T-cell (primary cell): ENCODE measurements around the gene MRPL43. TPM values are rescaled to one million over a fixed set of nuclear protein-coding genes. Genes with fewer than 3 reads are reported as not detected.
"Not testable (repeated sequence)": the region's sequence is repeated elsewhere in the genome, so short reads cannot be mapped to it uniquely, and the experiment has no call there.

Experiments used
- ATAC-seq, 4 experiments: fragments of 200-7000 bp in 3 of 4; fragments of 150-1000 bp in 1 of 4; cut with Tn5 transposase; replicated peaks in 1 of 4; 1 replicate in 3 of 4; 2 replicates in 1 of 4; pipeline ENCODE4 v1.10.0; 2021; ENCODE audit warnings: moderate library complexity in 3 of 4, mild to moderate bottlenecking in 2 of 4, moderate number of reproducible peaks in 1 of 4
- CTCF ChIA-PET, 2 donors: fragments of 300-600 bp; sonication (Branson Sonifier 250); formaldehyde crosslinking; loops; one replicate each; lab custom pipeline; 2022; ENCODE audit warnings: antibody characterized with exemption in 2 of 2; lab: Charles Lee
- POLR2A ChIA-PET, 2 donors: fragments of 300-600 bp; sonication (Branson Sonifier 250); formaldehyde crosslinking; loops; one replicate each; lab custom pipeline; 2022; ENCODE audit warnings: antibody characterized with exemption in 2 of 2; lab: Charles Lee
- DNase-seq, 35 experiments: peaks; one replicate each; pipeline versions ENCODE4 v3.0.0 to v3.0.0-alpha.2; 2013 to 2023
- H3K27ac ChIP-seq: one replicate; pipeline ENCODE4 v1.5.1; 2013; ENCODE audit warnings: low read length
- H3K27me3 ChIP-seq, 2 experiments: replicated peaks in 1 of 2; 1 replicate in 1 of 2; 2 replicates in 1 of 2; pipeline versions ENCODE4 v1.6.1 to v1.7.0; 2013; ENCODE audit warnings: low read length in 1 of 2, mixed read lengths in 1 of 2; ENCODE audit not compliant: control insufficient read depth in 2 of 2, insufficient read depth in 2 of 2; ENCODE audit errors: extremely low read depth in 1 of 2
- H3K36me3 ChIP-seq, 2 donors: 1 replicate in 1 of 2; 2 replicates in 1 of 2; pipeline versions ENCODE4 v1.6.1 to v1.7.0; 2013; ENCODE audit warnings: low read length in 1 of 2; ENCODE audit not compliant: control insufficient read depth in 2 of 2, insufficient read depth in 1 of 2; ENCODE audit errors: extremely low read depth in 1 of 2
- H3K4me1 ChIP-seq, 2 experiments: 1 replicate in 1 of 2; 2 replicates in 1 of 2; pipeline versions ENCODE4 v1.6.1 to v1.7.0; 2013; ENCODE audit warnings: low read length in 2 of 2, mixed read lengths in 1 of 2; ENCODE audit not compliant: insufficient read depth in 2 of 2, control insufficient read depth in 1 of 2; ENCODE audit errors: extremely low read depth in 1 of 2
- H3K4me3 ChIP-seq, 2 donors: 1 replicate in 1 of 2; 2 replicates in 1 of 2; pipeline versions ENCODE4 v1.5.1 to v1.7.0; 2013; ENCODE audit warnings: mild to moderate bottlenecking in 2 of 2, low read length in 1 of 2, moderate library complexity in 1 of 2; ENCODE audit not compliant: control insufficient read depth in 1 of 2; ENCODE audit errors: extremely low read depth in 1 of 2
- H3K9me3 ChIP-seq: 2 replicates; pipeline ENCODE4 v1.7.0; 2013
- H3K27ac Mint-ChIP-seq, 2 donors: one replicate each; pipeline ENCODE4 v1.8.0; 2020 to 2021; ENCODE audit warnings: mild to moderate bottlenecking in 2 of 2, mixed read lengths in 2 of 2
- H3K27me3 Mint-ChIP-seq, 2 donors: one replicate each; pipeline ENCODE4 v1.8.0; 2021 to 2022; ENCODE audit warnings: mixed read lengths in 2 of 2
- H3K36me3 Mint-ChIP-seq: one replicate; pipeline ENCODE4 v1.8.0; 2021; ENCODE audit warnings: mixed read lengths
- H3K4me1 Mint-ChIP-seq, 3 donors: one replicate each; pipeline ENCODE4 v1.8.0; 2020 to 2022; ENCODE audit warnings: mixed read lengths in 3 of 3, mild to moderate bottlenecking in 1 of 3
- H3K4me3 Mint-ChIP-seq, 3 donors: one replicate each; pipeline ENCODE4 v1.8.0; 2020 to 2022; ENCODE audit warnings: mild to moderate bottlenecking in 3 of 3, mixed read lengths in 3 of 3, moderate library complexity in 3 of 3
- H3K9me3 Mint-ChIP-seq, 3 donors: one replicate each; pipeline ENCODE4 v1.8.0; 2020 to 2022; ENCODE audit warnings: mixed read lengths in 3 of 3
- WGBS: methylation state at CpG from one replicate; pipeline ENCODE4 v1.1.5; 2013; ENCODE audit warnings: missing lambda C conversion rate; ENCODE audit not compliant: insufficient coverage; 5-methylcytosine and 5-hydroxymethylcytosine counted together
- total RNA-seq, 35 experiments: library from RNA in 6 of 35; stranded (reverse) in 6 of 35; fragments of 120-200 nt in 1 of 35; gene quantifications; one replicate each; pipeline versions ENCODE4 v1.2.1 to v1.2.4 and lab custom pipeline; 2013 to 2026

The MRPL43 gene
- total RNA-seq (10 to 100 TPM; 36.2 to 67.6 (median 60.4) TPM), total RNA-seq (lab: John Stamatoyannopoulos, UW) (16.2 to 50.2 (median 32.4) reads per million in 29 experiments)
- total RNA-seq (2013), result 46.5 TPM

DNA sequence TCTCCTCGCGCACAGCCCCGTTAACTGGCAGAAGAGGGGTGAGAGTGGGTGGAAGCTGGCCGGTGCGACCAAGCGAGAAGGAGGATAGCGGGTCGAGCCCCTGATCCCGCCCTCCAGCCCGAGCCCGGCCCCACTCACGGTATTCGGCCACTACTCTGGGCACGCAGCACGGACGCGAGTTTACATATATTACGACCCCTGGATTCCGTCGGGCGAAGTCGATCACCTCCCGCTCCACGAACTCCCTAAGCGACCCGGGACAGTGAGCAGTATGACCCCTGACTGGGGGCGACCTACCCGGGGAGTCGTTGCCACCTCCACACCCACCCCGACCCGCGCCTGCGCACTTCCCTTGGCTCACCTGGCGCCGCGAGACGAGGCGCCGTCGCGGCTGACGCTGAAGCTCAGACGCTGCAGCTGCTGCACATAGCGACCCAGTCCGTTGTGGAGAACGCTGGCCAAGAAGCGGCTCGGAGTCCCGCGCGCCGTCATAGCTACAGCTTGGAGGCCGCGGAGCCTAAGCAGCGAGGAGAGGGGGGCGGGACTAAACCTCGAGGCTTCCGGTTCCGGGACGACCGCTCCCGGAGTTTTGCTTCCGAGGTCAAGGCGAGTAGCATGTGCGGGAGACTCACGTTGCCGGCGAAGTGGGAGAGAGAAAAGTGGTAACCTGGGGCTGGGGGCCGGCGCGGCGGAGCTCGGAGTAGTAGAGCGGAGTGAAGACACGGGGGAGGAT lies at the start of gene MRPL43, which contains the start of gene TWNK:
TSS of gene MRPL43 (minus strand) at position 546 of the 733 bp plus-strand sequence. CDS start at position 492, 54 bp downstream.
TSS of gene TWNK (plus strand) at position 592 of the 733 bp plus-strand sequence. CDS start 668 bp downstream, outside the sequence.
- Mint-ChIP-seq H3K36me3 (peaks cover 44% of the 10 kb centered on the region), H3K27ac (peak within 1 kb of the TSS; percentile 86 to 96), H3K4me1 (peaks cover 38 to 50% (median 44%) of the 10 kb centered on the region in 3 donors), H3K9me3 (no peaks in the 10 kb centered on the region), H3K4me3 (peak within 1 kb of the TSS; percentile 89 to 99 (median 93)), H3K27me3 (no peaks in the 10 kb centered on the region)
- Histone ChIP-seq H3K4me1 (peaks cover 7 to 39% of the 10 kb centered on the region in 2 experiments), H3K36me3 (peaks cover 12 to 37% of the 10 kb centered on the region in 2 donors), H3K9me3 (no peaks in the 10 kb centered on the region), H3K27ac (peak within 1 kb of the TSS; percentile 20), H3K4me3 (peak within 1 kb of the TSS; percentile 91 to 92), H3K27me3 (no peaks in the 10 kb centered on the region)
- ATAC-seq (peak; percentile 94 to 97 (median 96)), DNase-seq (peak; percentile 67 to 90 (median 82))
- ChIA-PET CTCF (interaction anchor here (0.9 to 3.3 kb wide), 4 partner anchors 10 to 44 kb away, joined by 3 to 11 read pairs (median 4); partner anchors contain the start of genes PDZD7 (in 1 of the 2) and SFXN3 (in 1 of the 2)), POLR2A (interaction anchor here in 1 of 2 donors (0.6 kb wide), 1 partner anchor 808 kb away, joined by 4 read pairs; no protein-coding TSS in a partner anchor)
- WGBS, result under 1% methylated on average over 75 of the region's 75 CpGs

DNA sequence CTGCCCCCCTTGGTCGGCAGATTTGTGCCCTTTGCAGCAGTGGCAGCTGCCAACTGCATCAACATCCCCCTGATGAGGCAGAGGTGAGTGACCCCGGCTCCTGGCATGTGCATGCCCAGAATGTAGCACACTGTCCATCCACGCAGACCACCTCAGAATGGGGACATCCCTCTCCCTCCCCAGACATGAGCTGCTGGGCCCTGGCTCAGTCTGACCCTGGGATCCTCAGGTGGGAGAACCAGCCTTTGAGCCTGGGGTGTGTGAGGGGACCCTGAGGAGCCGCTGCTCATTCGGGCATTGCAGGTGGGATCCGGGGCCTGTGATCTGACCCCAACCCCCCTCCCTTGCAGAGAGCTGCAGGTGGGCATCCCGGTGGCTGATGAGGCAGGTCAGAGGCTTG lies 49.4 kb upstream of the MRPL43 start:
- H3K36me3 ChIP-seq, result peaks cover 13 to 50% of the 10 kb centered on the region in 2 donors
- Mint-ChIP-seq H3K27ac (peak overlapping the region in 1 of 2 donors; percentile 11), H3K9me3 (no peaks in the 10 kb centered on the region), H3K4me3 (no peak overlapping the region), H3K4me1 (peaks cover 21 to 27% (median 23%) of the 10 kb centered on the region in 3 donors), H3K36me3 (peaks cover 36% of the 10 kb centered on the region), H3K27me3 (no peaks in the 10 kb centered on the region)
- POLR2A ChIA-PET, result no interaction called here
- CTCF ChIA-PET, result interaction anchor here in 1 of 2 donors (0.6 kb wide), 1 partner anchor 20 kb away, joined by 3 read pairs; no protein-coding TSS in a partner anchor
- DNase-seq (no peak), ATAC-seq (no peak)
- H3K9me3 ChIP-seq, result no peaks in the 10 kb centered on the region
- WGBS, result 79% methylated on average over 2 of the region's 7 CpGs
- H3K4me1 ChIP-seq, result peaks cover 5 to 20% of the 10 kb centered on the region in 2 experiments
- no peaks in the 10 kb centered on the region for H3K27me3 ChIP-seq
- H3K4me3 ChIP-seq, result no peak overlapping the region
- no peak overlapping the region for H3K27ac ChIP-seq

DNA sequence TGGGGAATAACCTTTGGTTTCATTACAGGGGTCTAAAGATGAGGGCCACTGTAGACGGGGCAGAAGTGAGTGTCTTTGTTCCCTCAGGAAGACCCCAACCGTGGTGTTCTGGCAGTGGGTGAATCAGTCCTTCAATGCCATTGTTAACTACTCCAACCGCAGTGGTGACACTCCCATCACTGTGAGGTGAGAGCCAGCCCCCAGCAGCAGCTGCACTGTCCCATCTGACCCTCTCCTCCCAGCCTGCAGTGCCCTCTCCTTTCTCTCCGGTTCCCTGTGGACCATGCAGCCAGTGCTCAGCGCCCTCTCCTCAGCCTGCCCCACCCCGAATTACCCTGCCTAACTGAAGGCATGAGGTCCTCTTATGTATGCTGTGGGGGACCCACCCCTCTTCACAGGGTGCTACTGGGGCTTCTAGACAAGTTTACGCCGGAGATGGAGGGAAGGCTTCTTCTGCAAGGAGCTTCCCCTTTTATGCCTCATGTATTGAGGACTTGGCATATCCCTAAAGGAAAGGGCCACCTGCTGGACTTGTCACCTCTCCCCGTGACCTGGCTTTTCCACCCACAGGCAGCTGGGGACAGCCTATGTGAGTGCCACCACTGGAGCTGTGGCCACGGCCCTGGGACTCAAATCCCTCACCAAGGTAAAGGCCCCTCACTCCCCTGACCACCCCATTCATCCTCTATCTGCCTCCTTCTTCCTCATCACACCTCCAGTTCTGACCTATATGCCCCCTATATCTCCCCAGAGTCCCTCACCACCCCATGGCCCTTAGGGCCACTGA lies 48.8 kb upstream of the MRPL43 start:
- Histone ChIP-seq H3K27ac (no peak overlapping the region), H3K4me3 (no peak overlapping the region), H3K9me3 (no peaks in the 10 kb centered on the region), H3K36me3 (peaks cover 13 to 50% of the 10 kb centered on the region in 2 donors), H3K27me3 (no peaks in the 10 kb centered on the region), H3K4me1 (peaks cover 5 to 20% of the 10 kb centered on the region in 2 experiments)
- ChIA-PET POLR2A (no interaction called here), CTCF (interaction anchor here in 1 of 2 donors (0.6 kb wide), 1 partner anchor 19 kb away, joined by 3 read pairs; no protein-coding TSS in a partner anchor)
- Mint-ChIP-seq H3K4me3 (no peak overlapping the region), H3K9me3 (no peaks in the 10 kb centered on the region), H3K4me1 (peaks cover 17 to 27% (median 18%) of the 10 kb centered on the region in 3 donors), H3K27me3 (no peaks in the 10 kb centered on the region), H3K36me3 (peaks cover 36% of the 10 kb centered on the region), H3K27ac (no peak overlapping the region)
- no peak for ATAC-seq
- WGBS, result 88% methylated on average over 8 of the region's 10 CpGs
- DNase-seq, result no peak

DNA sequence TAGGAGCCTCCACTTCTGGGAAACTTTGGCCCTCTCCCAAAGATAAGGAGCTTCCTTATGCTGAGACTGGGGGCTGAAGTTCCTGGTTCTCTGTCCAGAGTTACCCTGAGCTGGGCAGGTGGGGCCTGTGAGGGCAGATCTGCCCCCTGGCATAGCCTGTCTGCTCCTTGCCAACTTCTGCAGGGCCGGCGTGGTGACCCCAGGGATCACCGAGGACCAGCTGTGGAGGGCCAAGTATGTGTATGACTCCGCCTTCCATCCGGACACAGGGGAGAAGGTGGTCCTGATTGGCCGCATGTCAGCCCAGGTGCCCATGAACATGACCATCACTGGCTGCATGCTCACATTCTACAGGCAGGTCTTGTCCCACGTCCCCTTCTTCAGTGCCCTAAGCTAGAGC lies 48.0 kb upstream of the MRPL43 start:
- no peaks in the 10 kb centered on the region for H3K27me3 Mint-ChIP-seq
- CTCF ChIA-PET, result interaction anchor here (0.5 to 0.6 kb wide), 2 partner anchors 13 to 22 kb away, joined by 3 read pairs; no protein-coding TSS in a partner anchor
- H3K36me3 ChIP-seq, result peaks cover 13 to 50% of the 10 kb centered on the region in 2 donors

DNA sequence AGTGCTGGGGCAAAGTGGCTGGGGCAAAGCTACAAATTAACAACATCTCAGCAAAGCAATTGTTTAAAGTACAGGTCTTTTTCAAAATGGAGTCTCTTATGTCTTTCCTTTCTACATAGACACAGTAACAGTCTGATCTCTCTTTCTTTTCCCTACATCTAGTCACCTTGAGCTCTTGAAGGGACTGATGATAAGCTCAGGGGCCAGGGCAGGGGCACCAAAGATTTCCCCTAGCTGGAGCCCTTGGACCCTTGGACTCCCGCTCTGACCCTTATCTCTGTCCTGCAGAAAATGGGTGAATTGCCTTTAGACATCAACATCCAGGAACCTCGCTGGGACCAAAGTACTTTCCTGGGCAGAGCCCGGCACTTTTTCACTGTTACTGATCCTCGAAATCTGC lies 47.1 kb upstream of the MRPL43 start:
- H3K9me3 ChIP-seq, H3K9me3 Mint-ChIP-seq, H3K27ac ChIP-seq, H3K27me3 Mint-ChIP-seq, DNase-seq, H3K4me3 Mint-ChIP-seq, H3K4me3 ChIP-seq, ATAC-seq, H3K27ac Mint-ChIP-seq: not testable (repeated sequence)
- WGBS, result 100% methylated on average over 4 of the region's 4 CpGs
- H3K36me3 ChIP-seq, result peaks cover 7 to 44% of the 10 kb centered on the region in 2 donors
- ChIA-PET CTCF (interaction anchor here in 1 of 2 donors (0.9 kb wide), 1 partner anchor 9 kb away, joined by 4 read pairs; no protein-coding TSS in a partner anchor), POLR2A (interaction anchor here in 1 of 2 donors (0.9 kb wide), 1 partner anchor 9 kb away, joined by 3 read pairs; no protein-coding TSS in a partner anchor)
- H3K4me1 Mint-ChIP-seq, result peaks cover 17 to 26% (median 20%) of the 10 kb centered on the region in 3 donors
- H3K36me3 Mint-ChIP-seq, result peaks cover 36% of the 10 kb centered on the region
- peaks cover 7 to 27% of the 10 kb centered on the region in 2 experiments for H3K4me1 ChIP-seq
- peaks cover 0 to 10% of the 10 kb centered on the region in 2 experiments for H3K27me3 ChIP-seq

More for the DNA sequence above, 48.0 kb upstream of the MRPL43 start:
- Mint-ChIP-seq H3K27ac (no peak overlapping the region), H3K36me3 (peaks cover 36% of the 10 kb centered on the region), H3K9me3 (no peaks in the 10 kb centered on the region), H3K4me3 (no peak overlapping the region), H3K4me1 (peaks cover 17 to 26% (median 20%) of the 10 kb centered on the region in 3 donors)
- DNase-seq (no peak), ATAC-seq (no peak)
- Histone ChIP-seq H3K27me3 (peaks cover 0 to 1% of the 10 kb centered on the region in 2 experiments), H3K4me1 (peaks cover 7 to 23% of the 10 kb centered on the region in 2 experiments), H3K27ac (no peak overlapping the region), H3K9me3 (no peaks in the 10 kb centered on the region), H3K4me3 (no peak overlapping the region)
- 94% methylated on average over 7 of the region's 7 CpGs for WGBS
- POLR2A ChIA-PET, result no interaction called here
